ENCODE results near the gene SMIM29. TPM values are rescaled to one million over a fixed set of nuclear protein-coding genes. Genes with fewer than 3 reads are reported as not detected.

The SMIM29 gene
- 41.1 and 43.6 TPM in 2 replicates for total RNA-seq
- total RNA-seq (2013): 40.1 TPM
- polyA plus RNA-seq: 102 and 106 TPM in 2 replicates
- 81.3 and 108 TPM in 2 replicates for polyA minus RNA-seq

DNA sequence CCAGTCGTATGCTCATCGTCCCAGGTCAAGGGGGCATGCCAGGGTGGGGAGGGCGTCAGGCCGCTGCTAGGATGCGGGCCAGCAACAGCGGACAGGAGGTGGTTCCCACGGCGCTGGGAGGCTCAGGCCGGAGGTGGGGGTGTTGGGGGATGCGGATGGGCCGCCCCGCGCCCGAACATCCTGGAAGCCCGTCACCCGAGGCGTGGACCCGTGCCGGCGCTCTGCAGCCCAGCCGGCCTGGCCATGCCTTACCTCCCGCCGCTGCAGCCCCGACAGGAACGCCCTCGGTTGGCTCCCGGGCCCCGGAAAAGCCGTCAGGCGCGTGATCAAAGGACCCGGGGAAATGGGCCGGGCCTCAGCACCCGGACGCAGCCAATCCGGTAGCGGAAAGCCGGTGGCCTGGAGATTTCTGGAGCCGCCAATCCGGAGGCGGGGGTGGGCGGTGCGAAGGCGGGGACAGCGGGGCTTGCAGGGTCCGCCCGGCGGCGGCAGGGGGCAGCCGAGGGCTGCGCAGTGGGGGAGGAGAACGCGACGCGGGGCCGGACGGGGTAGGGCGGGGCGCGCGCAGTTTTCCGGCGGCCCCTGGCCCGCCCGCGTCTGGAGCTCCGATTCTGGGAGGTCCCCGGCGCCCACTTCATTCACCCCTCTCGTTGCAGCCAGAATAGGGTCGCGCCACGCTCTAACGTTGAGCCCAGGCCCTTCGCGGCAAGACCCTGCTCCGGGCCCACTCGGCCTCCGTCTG, at the start of gene SMIM29:
Gene SMIM29 (minus strand): TSS at position 280 of the 742 bp plus-strand sequence. CDS start 1,215 bp downstream, outside the sequence.
- WGBS (ENCODE audit: insufficient coverage): under 1% methylated on average over 79 of the region's 79 CpGs
- CTCF ChIA-PET: interaction anchor here (0.6 to 5.8 kb wide), 43 partner anchors 9 to 891 kb away, joined by 3 to 261 read pairs (median 6); partner anchors contain the start of genes HMGA1, NUDT3 and RPS10
- intact Hi-C loops (cut with micrococcal nuclease): loop anchor here (1.0 to 5.0 kb wide), 11 partner anchors 11 to 891 kb away; partner anchors contain the start of genes LEMD2 and RPS10

More for the DNA sequence above, at the start of gene SMIM29:
- TF ChIP-seq EZH2 (IDR thresholded peaks at IDR 0.05; ENCODE audit: borderline replicate concordance, insufficient read depth, low read depth, low read length, poor library complexity, severe bottlenecking): no peak
- TF ChIP-seq, protein P1, sequence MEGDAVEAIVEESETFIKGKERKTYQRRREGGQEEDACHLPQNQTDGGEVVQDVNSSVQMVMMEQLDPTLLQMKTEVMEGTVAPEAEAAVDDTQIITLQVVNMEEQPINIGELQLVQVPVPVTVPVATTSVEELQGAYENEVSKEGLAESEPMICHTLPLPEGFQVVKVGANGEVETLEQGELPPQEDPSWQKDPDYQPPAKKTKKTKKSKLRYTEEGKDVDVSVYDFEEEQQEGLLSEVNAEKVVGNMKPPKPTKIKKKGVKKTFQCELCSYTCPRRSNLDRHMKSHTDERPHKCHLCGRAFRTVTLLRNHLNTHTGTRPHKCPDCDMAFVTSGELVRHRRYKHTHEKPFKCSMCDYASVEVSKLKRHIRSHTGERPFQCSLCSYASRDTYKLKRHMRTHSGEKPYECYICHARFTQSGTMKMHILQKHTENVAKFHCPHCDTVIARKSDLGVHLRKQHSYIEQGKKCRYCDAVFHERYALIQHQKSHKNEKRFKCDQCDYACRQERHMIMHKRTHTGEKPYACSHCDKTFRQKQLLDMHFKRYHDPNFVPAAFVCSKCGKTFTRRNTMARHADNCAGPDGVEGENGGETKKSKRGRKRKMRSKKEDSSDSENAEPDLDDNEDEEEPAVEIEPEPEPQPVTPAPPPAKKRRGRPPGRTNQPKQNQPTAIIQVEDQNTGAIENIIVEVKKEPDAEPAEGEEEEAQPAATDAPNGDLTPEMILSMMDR (IDR thresholded peaks at IDR 0.05): peak; percentile 89
- H3K27ac Mint-ChIP-seq: peak within 1 kb of the TSS; percentile 97
- Histone ChIP-seq H3K9ac (ENCODE audit: low read length) (peak within 1 kb of the TSS; percentile 95), H3K79me2 (ENCODE audit: control insufficient read depth, insufficient read depth, low read length) (peaks cover 14% of the 10 kb centered on the region), H3K4me2 (replicated peaks; ENCODE audit: low read depth, low read length, poor library complexity, severe bottlenecking) (peak within 1 kb of the TSS; percentile 94), H3K4me3 (ENCODE audit: control extremely low read depth in 1 of 5, extremely low read depth in 1 of 5, insufficient read depth in 1 of 5, low read depth in 2 of 5, low read length in 4 of 5) (peak within 1 kb of the TSS; percentile 78 to 97 (median 91)), H3K27ac (ENCODE audit: low read length in 2 of 2) (peak within 1 kb of the TSS; percentile 92 to 93), H4K20me1 (ENCODE audit: control insufficient read depth, insufficient read depth, low read length, poor library complexity, severe bottlenecking) (peaks cover 14% of the 10 kb centered on the region), H3K4me1 (ENCODE audit: control insufficient read depth in 2 of 2, insufficient read depth in 2 of 2, low read length in 2 of 2) (peaks cover 14 to 32% of the 10 kb centered on the region in 2 donors), H3K36me3 (replicated peaks in 1 of 2; ENCODE audit: control extremely low read depth in 1 of 2, control insufficient read depth in 1 of 2, extremely low read depth in 1 of 2, insufficient read depth in 2 of 2, low read length in 1 of 2) (peaks cover 0 to 9% of the 10 kb centered on the region in 2 experiments), H3K27me3 (replicated peaks in 1 of 4; ENCODE audit: control extremely low read depth in 1 of 4, control insufficient read depth in 3 of 4, insufficient read depth in 4 of 4, low read length in 3 of 4) (no peaks in the 10 kb centered on the region), H3K9me3 (ENCODE audit: control extremely low read depth in 1 of 3, control insufficient read depth in 2 of 3, insufficient read depth in 1 of 3, low read length in 2 of 3) (peaks cover 0 to 4% (median 0%) of the 10 kb centered on the region in 3 donors), H2AFZ (ENCODE audit: insufficient read depth, low read depth, low read length, poor library complexity, severe bottlenecking) (peak within 1 kb of the TSS; percentile 97)
- H3K4me3 Mint-ChIP-seq: peak within 1 kb of the TSS; percentile 99
- H3K9me3 Mint-ChIP-seq (ENCODE audit: insufficient read depth): no peaks in the 10 kb centered on the region
- POLR2A ChIA-PET: interaction anchor here (0.8 to 4.1 kb wide), 11 partner anchors 12 to 361 kb away, joined by 3 to 34 read pairs (median 6); partner anchors contain the start of genes HMGA1, NUDT3 and RPS10
- ATAC-seq (ENCODE audit: low read depth): peak; percentile 91
- H3K4me1 Mint-ChIP-seq: peaks cover 41% of the 10 kb centered on the region
- H3K27me3 Mint-ChIP-seq: no peaks in the 10 kb centered on the region
- DNase-seq: peak; percentile 97
